ENCODE results near the gene AGK. TPM values are rescaled to one million over a fixed set of nuclear protein-coding genes. Genes with fewer than 3 reads are reported as not detected.

The AGK gene
- total RNA-seq, 1 donor from 2014 or later = 19.8 TPM

GRCh38 chr7:141612861-141613260 is 61.7 kb downstream of the AGK start:
- Histone ChIP-seq H3K4me1 (no peaks in the 10 kb centered on the region), H3K4me3 (no peak overlapping the region), H3K27me3 (ENCODE audit: low read depth) (no peaks in the 10 kb centered on the region), H3K9me3 (no peaks in the 10 kb centered on the region), H3K36me3 (peaks cover 38% of the 10 kb centered on the region), H3K27ac (no peak overlapping the region)
- DNase-seq = no peak
- intact Hi-C loops (cut with DNase I) = no loop called here
- no peak for TF ChIP-seq CTCF (IDR thresholded peaks at IDR 0.05)
- ATAC-seq = no peak

- Histone ChIP-seq H3K36me3 (peaks cover 27% of the 10 kb centered on the region), H3K4me1 (no peaks in the 10 kb centered on the region), H3K27me3 (ENCODE audit: low read depth) (no peaks in the 10 kb centered on the region), H3K4me3 (no peak overlapping the region), H3K9me3 (no peaks in the 10 kb centered on the region), H3K27ac (no peak overlapping the region)
- TF ChIP-seq CTCF (IDR thresholded peaks at IDR 0.05) = no peak
- DNase-seq = no peak
- ATAC-seq = no peak
- intact Hi-C loops (cut with DNase I) = no loop called here
Observed at GRCh38 chr7:141617280-141617679, 66.1 kb downstream of the AGK start.

- intact Hi-C loops (cut with DNase I) = no loop called here
- no peak overlapping the region for H3K4me3 ChIP-seq
- ATAC-seq = no peak
Observed at GRCh38 chr7:141619745-141620144, 68.5 kb downstream of the AGK start.

GRCh38 chr7:141624763-141625162 is 73.6 kb downstream of the AGK start:
- no peak for DNase-seq
- H3K27ac ChIP-seq = no peak overlapping the region
- H3K4me3 ChIP-seq = no peak overlapping the region
- no peaks in the 10 kb centered on the region for H3K4me1 ChIP-seq
- no peak for TF ChIP-seq CTCF (IDR thresholded peaks at IDR 0.05)
- no peaks in the 10 kb centered on the region for H3K9me3 ChIP-seq
- peaks cover 30% of the 10 kb centered on the region for H3K36me3 ChIP-seq
- ATAC-seq = no peak
- no peaks in the 10 kb centered on the region for H3K27me3 ChIP-seq (ENCODE audit: low read depth)
- intact Hi-C loops (cut with DNase I) = no loop called here

More at GRCh38 chr7:141619745-141620144, 68.5 kb downstream of the AGK start:
- DNase-seq = no peak
- Histone ChIP-seq H3K27me3 (ENCODE audit: low read depth) (no peaks in the 10 kb centered on the region), H3K9me3 (no peaks in the 10 kb centered on the region), H3K4me1 (no peaks in the 10 kb centered on the region), H3K27ac (no peak overlapping the region), H3K36me3 (peaks cover 30% of the 10 kb centered on the region)
- no peak for TF ChIP-seq CTCF (IDR thresholded peaks at IDR 0.05)

GRCh38 chr7:141630621-141631020 is 79.4 kb downstream of the AGK start:
- Histone ChIP-seq H3K4me1 (no peaks in the 10 kb centered on the region), H3K4me3 (no peak overlapping the region), H3K27me3 (ENCODE audit: low read depth) (no peaks in the 10 kb centered on the region), H3K27ac (no peak overlapping the region), H3K36me3 (peaks cover 7% of the 10 kb centered on the region), H3K9me3 (no peaks in the 10 kb centered on the region)
- intact Hi-C loops (cut with DNase I) = no loop called here
- DNase-seq (no peak), ATAC-seq (no peak)
- no peak for TF ChIP-seq CTCF (IDR thresholded peaks at IDR 0.05)

GRCh38 chr7:141631525-141631924 is 80.3 kb downstream of the AGK start:
- H3K9me3 ChIP-seq = no peaks in the 10 kb centered on the region
- intact Hi-C loops (cut with DNase I) = no loop called here
- no peak for TF ChIP-seq CTCF (IDR thresholded peaks at IDR 0.05)
- ATAC-seq (no peak), DNase-seq (no peak)
- H3K4me1 ChIP-seq = no peaks in the 10 kb centered on the region
- H3K27ac ChIP-seq = no peak overlapping the region
- H3K4me3 ChIP-seq = no peak overlapping the region
- H3K27me3 ChIP-seq (ENCODE audit: low read depth) = no peaks in the 10 kb centered on the region
- H3K36me3 ChIP-seq = peaks cover 7% of the 10 kb centered on the region
